CD4-positive, alpha-beta T cell treated with Interleukin-17A for 1 hour (primary cell): ENCODE measurements around the gene TNS3.
A peak's percentile ranks its signal among the peaks of the same experiment; 100 is the strongest.

Experiments used
- DNase-seq: peaks from one replicate; pipeline ENCODE4 v3.0.0-alpha.2; 2020

The TNS3 gene

DNA sequence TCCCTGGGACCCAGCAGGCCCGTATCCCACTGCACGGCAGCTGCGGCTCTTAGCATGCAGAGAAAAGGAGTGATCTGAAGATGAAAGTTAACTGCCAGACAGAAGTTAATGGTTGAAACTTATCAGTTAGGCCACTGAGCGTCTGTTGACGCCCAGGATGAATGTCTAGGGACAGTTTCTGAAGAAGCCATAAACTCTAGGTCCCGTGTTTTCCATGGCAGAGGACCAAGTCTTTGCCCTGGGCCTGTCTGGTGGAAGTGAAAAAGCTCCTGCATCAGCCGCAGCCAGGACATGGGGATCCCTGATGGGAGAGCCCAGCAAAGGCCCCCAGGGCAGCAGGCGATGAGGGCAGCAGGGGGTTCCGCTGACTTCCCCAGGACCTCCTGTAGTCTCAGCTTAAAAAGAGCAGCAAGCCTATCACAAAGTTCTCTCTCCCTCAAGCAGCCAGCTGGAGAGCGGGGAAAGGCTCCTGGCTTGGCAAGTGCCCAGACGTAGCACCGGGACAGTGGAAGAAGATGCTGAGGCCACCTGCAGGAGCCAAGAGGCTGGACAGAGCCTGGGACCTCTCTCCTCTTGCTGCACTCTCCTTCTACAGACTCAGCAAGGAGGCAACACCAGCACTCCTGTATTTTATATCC is 79.6 kb downstream of the TNS3 start:
- DNase-seq: no peak

DNA sequence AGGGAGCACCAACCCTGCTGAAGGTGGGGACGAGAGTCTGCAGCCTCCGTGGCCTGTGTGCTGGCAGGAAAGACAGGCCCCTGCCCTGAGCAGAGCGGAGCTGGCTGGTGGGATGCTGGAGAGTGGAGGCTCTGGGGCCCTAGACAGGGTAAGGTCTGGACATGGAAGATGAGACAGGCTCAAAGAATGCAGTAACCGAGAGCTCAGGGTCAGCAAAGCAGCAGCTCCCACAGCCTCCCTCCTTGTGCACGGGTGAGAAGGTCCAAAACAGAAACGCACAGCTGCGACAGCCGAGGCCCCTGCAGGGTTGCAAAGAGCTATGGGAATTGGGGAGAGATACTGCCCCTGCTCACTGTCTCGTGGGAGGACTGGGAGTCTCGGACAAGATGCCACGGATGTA is 80.5 kb downstream of the TNS3 start:
- DNase-seq: no peak

DNA sequence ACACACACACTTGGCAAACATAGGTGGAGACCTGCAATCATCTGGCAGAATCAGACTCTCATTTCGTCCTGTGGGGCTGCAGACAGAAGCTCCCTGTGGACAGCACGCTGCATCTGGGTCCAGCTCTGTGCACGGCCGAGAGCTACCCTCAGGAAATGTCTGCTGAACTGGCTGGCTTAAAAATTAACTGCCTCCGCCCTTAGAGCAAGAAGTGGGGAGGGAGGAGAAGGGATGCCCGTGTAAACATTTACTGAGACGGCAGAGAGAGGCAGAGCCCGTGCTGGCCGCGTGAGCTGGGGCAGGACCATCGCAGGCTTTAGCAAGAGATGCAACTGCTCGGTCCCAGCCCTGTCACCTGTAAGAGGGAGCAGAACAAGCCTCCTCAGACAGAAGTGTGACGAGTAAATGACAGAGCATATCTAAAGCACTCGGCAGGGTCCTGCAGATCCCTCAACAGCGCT is 81.8 kb downstream of the TNS3 start:
- no peak for DNase-seq

DNA sequence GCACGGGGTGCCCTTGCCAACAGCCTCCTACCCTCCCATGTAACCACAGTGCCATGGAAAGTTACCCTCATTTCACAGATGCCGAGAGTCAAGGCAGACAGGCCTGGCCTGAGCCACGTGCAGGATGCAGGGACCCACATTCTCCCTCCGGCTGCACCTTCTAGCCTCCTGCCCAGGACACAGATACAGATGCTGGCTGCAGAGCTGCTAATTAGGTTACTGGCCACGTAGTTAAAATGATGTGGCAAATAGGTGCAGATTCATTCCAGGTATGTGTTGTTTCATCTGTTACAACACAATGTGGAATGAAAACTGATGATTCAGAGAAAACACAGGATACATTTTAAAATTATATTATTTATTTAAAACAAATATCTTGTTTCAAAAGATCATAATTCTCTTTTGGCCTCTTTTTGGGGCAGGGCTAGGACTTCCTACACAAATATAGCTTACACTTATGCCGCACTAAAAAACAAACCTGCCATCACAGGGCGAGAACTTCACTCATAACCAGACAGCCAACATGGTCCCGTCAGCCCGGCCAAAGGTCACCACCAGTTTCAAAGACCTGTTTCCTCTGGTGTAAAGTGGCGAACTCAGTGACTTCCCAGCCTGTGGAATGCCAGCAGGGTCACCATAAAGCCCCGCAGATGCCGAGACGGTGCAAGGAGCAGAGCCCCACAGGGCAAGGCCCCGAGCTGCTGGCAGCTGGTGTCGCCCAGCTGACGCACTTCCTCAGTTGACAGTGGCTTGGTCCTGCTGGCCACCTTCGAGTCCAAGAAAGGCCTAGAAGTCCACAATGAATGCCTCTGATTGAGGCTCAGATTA is 83.5 kb downstream of the TNS3 start:
- no peak for DNase-seq

DNA sequence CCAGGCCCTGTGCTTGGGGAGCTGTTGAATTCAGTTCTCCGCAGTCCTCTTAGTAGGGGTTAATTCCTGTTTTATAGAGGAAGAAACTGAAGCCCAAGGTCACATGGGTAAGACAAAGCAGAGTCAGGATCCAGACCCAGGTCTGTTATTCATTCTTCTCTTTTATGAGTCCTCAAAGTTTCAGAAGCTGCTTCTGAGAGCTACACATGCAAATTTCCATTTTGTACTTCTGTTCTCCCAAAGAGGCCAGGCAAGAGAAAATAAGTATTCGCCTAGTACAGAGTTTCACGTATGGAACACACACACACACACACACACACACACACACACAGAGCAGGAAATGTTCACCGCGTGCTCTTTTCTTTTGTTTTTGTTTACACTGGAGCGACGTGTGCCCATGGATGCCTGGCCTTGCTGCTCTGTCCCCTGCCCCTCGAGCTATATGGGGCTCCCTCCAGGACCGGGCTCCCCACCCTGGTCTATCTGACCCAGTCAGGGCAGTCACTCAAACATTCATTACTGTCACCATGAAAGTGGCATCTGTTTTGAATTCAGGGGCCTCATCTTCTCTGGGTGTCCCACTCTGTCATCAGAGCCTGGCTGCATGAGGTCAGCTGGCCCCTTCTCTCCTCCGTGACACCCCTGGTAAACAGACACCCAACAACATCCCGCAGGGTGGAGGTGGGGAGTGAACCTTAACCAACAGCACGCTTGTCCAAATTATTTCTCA is 84.4 kb downstream of the TNS3 start:
- peak; percentile 2 for DNase-seq

DNA sequence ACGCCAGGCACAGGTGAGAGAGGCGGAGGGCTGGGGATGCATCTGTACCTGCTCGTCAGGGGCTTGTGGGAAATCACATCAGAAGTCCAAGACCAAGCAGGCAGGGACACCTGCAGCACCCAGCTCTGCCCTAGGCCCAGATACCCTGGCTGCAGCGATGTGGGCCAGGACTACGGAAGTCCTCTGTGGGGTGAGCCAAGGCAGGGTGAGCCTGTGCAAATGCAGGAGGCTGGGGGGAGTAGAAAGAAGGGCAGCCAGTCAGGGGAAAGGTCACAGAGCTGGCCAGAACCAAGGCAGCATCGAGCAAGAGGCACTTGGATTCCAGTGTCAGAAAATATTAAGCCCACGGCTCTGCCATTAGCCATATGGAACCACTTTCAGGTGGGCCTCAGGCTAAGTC is 85.2 kb downstream of the TNS3 start:
- DNase-seq: no peak

DNA sequence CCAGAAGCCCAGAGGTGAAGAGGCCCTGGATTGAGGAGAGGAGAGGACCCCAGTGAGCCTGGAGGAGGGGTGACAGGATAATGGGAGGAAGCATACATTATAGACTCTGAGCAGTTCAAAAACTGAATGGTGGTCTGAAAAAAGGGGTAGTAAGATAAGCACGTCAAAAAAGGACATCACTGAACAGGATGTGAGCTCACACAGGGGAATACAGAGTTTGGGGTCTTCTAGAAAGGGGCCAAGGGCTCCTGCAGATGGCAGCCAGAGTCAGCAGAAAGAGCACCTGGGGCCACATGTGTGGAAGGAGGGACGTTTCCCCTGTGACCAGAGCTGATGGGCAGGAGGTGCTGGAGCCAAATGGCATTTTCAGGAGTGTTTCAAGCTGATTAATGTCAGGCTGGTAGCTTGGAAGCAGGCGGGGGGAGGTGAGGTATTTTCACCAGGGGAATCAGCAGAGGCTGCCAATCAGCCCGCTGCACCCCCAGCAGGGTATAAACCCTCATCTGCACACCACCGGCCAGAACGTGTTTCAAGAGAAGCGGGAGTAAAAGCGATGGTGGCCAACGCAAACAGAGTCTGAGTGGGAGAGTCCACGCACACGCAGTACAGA is 85.8 kb downstream of the TNS3 start:
- DNase-seq: no peak

DNA sequence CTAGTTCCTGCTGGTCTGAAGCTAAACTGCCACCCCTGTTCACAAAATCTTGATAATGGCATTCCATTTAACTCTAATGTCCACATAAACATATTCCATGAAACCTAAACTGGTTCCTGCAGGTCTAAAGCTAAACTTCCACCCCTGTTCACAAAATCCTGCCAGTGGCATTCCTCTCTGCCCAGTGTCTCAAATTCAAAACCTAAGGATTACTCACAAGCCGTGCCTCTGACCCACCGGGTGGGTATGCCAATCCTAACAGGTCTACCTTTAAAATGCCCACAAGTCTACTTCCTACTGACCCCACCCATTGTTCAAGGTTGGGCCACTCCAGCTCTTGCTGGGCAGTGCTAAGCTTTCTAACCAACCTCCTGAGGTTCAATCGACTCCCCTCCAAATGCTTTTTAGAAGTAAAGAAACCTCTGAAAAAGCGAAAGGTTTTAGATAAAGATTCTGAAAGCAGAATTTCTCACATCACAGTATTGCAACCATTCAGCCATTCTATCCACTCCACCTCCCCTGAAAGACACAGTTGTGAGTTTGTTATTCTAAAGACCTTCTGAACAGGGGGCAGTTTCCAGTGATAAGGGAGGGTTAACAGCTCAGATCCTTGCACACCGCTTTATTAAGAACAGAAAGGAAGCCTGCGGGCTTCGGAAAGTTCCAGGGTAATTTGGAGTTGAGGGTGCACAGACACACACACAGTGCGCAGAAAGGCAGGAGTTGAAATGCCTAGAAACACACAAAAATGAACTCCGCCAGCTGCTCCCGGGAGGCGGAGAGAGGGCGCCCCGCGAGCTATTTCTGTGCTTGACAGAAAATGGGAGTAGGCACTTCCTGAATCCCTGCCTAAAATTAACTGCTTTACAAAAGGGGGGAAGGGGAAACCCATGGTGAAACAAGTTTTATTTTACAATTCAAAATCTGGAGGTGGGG is 87.7 kb downstream of the TNS3 start:
- DNase-seq: no peak

DNA sequence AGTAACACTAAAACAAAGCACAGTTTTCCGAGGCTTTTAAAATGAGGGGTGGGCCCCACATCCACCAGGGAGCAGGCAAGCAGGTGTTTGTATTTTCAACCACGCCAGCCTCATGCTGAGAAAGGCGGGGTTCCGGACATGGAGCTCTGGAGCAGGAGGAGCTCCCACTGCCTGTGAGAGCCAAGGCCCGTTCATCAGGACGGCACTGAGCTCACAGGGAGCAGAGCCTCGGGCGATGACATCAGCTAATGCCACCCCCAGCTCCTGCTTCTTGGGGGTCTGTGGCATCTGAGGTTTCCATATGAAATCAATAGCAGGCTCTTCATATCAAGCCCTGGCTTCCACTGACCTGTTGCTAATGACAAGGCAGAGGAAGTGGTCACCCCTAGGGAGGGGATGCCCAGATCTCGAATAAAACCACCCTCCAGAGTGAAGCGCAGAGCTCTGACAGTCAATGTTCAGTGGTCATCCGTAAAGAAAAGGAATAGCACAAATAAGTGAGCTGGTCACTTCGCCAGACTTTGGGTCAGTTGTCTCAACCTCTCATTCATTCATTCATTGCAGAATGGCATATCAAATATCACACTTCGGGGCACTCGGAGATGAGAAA is 89.1 kb downstream of the TNS3 start:
- DNase-seq: no peak

DNA sequence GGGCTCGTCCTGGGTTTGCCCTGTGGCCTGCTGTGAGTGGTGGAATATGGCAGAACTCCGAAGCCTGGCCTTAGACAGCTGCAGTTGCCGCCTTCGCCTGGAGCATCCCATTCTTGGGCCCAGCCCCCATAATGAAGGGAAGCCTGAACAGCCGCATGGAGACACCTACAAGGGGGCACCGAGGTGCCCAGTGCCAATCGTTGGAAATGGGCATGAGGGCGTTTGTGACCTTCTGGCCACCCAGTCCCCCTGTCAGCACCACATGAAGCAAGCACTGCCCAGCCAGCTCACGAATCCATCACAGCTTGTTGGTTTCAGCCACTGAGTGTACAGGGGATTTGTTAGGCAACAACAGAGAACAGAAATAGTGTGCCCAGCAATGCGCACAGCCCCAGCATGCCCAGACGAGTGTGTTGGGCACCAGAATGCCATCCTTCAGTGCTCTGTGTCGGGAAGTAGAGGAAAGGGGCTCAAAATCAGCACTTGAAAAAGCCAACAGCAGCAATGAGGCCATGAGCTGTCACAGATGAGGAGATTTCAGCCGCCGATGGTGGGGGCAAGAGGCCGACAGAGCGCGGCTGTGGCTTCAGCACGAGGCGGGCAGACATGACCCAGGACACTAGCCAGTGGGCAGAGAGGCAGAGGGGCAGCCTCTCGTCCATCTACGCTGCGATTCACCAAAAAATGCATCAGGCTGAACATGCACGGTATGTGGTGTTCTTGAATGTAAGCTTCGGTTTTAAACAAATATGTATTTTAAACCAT is 91.2 kb downstream of the TNS3 start:
- no peak for DNase-seq

DNA sequence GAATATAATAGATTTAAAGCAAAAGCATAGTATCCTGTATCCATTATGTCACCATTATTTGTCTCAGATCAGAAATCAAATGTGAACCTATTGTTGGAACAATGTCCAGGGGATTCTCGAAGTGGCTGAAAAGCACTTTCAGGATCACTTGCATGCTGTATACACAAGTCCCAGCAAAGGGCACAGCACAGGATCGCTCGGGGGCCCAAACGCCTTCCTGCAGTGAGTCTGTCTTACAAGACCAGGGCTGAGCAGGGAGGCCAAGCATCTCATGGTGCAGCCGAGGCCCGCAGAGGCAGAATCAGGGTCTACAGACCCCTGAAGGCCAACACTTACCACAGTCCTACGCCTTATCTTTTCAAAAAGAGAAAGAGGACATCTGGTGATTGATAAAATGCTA is 92.3 kb downstream of the TNS3 start:
- no peak for DNase-seq

DNA sequence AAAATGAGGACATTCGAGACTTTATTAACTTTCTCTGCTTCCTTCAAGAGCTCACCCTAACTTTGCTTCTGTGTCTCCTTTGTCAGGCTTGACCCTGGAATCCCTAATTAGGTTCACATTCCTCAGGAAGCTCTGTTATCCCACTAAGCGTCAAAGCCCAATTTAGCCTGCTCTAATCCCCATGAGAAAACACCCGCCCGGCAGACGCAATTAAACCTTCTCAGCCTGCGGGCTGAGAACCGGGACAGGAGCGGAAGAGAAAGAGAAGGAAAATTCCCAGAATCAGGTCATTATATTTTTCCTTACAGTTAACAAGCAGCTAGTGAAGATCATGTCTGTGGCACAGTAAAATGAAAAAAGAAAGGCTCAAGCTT is 93.0 kb downstream of the TNS3 start:
- no peak for DNase-seq

DNA sequence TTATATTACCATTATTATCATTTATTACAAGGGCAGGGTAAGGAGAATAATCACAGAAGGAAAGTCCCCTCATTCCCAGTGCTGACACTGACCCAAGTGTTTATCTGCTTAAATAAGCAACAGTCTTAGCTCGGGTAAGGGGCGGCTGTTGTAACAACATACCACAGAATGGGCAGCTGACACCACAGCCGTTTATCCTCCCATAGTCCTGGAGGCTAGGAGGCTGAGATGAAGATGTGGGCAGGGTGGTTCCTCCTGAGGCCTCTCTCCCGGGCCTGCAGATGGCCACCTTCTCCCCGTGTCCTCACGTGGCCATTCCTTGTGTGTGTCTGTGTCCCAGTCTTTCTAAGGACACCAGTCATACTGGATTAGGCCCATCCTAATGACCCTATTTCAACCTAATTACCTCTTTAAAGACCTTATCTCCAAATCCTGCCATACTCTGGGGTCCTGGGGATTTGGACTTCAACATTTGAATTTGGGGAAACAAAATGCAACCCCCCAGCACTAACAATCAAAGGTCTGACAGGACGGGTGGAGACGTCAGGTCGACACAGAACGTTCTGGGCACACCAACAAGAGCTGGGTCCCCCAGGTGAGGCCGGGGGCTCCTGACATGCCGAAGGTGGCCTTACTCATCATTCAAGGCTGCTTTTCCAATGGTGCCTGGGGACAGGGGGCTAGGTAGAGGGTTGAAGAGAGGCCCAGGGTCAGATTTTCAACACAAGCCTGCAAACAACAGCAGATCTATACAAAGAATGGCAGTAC is 93.5 kb downstream of the TNS3 start:
- no peak for DNase-seq

DNA sequence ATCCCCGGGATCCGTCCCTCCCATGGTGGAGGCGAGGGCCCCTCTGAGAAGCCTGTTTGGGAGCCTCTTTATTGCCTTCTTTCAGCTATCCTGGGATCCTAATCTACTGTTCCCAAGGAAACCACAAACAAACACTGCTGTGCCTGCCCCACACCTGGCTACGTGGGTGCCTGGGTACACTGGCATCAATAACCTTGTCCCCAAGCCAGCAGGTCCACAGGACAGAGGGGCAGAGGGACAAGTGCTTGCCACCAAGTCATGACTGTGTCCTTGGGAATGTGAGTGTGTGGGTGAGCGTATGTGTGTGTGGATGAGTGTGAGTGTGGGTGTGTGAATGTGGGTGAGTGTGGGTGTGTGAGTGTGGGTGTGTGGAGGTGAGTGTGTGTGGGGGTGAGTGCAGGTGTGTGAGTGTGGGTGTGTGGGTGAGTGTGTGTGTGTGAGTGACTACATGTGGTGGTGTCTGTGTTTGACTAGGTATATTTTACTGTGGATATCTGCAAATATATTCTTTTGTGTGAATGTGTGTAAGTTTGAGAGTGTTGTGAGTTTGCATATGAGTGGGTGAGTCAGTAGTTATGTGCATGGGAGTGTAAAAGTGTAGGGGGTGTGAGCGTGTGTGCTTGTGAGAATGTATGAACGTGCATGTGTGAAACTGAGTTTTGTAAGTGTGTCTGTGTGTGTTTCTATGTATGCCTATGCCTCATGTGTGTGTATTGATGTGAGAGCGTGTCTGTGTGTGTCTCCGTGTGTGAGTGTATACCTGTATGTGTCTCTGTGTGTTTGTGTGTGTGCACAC is 96.1 kb downstream of the TNS3 start:
- DNase-seq: no peak

DNA sequence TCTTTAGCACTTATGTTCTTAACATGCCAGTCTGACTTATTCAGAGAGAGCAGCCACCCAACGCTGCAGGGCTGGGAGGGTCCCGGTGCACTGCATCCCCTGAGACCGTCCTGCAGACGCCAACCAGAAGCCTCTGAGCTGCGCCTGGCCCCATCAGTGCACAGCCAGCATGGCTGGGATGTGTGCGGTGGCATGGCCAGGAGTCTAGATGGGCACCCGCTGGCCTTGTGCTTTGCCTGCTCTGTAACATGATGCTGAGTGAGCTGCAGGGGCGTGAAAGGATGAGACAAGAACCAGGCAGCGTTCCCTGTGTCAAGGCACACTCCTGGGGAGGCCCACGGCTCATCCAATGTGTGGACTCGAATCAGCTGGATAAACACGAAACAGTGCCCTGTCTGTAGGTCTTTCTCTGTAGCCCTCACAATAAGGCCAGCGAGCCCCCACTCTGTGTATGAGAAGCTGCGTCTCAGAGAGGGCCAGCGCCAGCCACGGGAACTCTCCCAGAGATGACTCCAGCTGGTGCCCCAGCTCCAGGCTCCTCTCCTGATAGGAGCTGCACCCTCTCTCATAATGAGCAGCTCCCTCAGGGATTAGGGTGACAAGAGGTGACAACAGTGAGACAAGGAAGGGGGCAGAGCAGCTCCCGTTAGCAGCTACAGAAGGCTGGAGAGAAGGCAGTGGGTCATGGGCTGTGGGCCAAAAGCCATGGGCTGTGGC is 96.8 kb downstream of the TNS3 start:
- no peak for DNase-seq

DNA sequence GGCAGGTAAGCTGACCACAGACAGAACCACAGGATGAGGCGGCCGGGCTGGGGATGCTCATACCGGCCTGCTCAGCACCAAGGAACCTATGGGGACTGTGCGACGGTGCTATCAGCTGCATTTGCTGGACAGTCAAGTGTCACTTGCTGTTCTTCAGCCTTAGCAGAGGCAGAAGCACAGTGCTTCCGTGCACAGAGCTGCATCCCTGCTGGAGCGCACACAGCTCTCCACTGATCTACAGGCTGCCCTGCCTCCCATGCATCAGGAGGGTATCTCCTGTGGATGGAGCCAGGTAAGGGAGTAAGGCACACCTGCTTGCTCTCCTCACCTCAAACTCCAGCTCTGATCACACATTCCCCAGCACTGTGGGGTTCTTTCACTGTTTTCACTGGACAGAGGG is 97.5 kb downstream of the TNS3 start:
- no peak for DNase-seq

DNA sequence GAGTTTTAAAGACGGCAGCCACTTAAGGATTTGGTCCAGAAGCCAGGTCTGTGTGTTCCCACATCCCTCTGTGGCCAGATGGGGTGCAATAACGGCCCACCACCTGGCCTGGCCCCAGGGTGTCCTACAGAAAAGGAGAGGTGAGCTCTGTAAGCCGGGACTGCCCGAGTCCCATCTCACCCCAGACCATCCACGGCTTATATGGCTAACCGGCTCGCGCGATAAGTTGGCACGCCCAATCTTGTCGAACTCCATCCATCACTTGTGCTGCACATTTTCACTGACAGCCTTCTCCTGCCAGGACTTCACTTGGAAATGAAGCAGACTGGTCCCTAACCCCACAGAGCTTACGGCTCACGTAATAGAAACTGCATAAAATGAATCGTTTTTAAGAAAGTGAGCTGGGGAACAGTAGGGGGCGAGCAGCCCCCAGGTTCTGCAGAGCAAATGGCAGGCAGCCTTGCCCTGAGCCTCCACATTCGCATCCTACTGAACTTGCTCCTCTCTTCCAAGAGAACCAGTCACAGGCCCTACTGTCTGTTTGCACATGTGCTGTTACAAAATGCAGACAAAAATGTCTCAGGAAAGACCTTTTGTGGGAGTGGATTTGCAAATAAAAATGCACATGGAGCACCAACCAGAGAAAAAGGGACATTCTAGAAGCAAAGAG is 98.2 kb downstream of the TNS3 start:
- DNase-seq: no peak
